ENCODE measurements around the gene USP6NL.

DNA sequence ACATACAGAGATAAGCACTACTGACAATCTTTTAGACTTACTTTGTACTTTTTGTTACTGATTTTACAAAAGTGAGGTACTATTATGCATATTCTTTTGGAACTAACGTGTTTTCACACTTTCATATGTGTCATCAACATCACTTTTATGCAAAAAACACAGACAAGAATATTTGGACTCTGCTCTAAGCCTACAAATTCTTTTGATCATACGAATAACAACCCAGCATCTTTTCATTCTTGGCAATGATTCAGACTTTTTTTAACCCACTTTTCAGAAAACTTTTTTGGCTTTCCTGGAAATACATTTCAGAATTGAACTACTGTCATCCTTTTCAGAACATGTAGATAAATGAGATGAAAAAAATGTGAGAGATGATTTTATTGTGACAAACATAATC, 30.2 kb downstream of the USP6NL start:
- TF ChIP-seq, protein P1, sequence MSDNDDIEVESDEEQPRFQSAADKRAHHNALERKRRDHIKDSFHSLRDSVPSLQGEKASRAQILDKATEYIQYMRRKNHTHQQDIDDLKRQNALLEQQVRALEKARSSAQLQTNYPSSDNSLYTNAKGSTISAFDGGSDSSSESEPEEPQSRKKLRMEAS (CRISPR knock-in tag; IDR thresholded peaks at IDR 0.05), result no peak
- TF ChIP-seq, protein P2, sequence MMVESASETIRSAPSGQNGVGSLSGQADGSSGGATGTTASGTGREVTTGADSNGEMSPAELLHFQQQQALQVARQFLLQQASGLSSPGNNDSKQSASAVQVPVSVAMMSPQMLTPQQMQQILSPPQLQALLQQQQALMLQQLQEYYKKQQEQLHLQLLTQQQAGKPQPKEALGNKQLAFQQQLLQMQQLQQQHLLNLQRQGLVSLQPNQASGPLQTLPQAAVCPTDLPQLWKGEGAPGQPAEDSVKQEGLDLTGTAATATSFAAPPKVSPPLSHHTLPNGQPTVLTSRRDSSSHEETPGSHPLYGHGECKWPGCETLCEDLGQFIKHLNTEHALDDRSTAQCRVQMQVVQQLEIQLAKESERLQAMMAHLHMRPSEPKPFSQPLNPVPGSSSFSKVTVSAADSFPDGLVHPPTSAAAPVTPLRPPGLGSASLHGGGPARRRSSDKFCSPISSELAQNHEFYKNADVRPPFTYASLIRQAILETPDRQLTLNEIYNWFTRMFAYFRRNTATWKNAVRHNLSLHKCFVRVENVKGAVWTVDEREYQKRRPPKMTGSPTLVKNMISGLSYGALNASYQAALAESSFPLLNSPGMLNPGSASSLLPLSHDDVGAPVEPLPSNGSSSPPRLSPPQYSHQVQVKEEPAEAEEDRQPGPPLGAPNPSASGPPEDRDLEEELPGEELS (CRISPR knock-in tag; IDR thresholded peaks at IDR 0.05), result no peak
